HepG2 (cell line): Measurements from ENCODE around the gene SETD1A. TPM values are rescaled to one million over a fixed set of nuclear protein-coding genes. Genes with fewer than 3 reads are reported as not detected.

ENCODE experiments used
- AGO2 ChIP-seq: fragments of 200-400 bp; formaldehyde crosslinking; optimal IDR thresholded peaks from 2 replicates; pipeline ENCODE3; 2017; ENCODE audit warnings: mild to moderate bottlenecking, low read depth, low read length, moderate library complexity
- AHR ChIP-seq: IDR thresholded peaks from 2 replicates; pipeline ENCODE4 v1.6.1; 2018; ENCODE audit warnings: missing genetic modification reagents, missing compliant biosample characterization
- CENPT ChIP-seq: sonication (generic); formaldehyde crosslinking; IDR thresholded peaks from 2 replicates; pipeline ENCODE4 v1.8.0; 2022; ENCODE audit warnings: low read depth, mild to moderate bottlenecking, moderate library complexity, missing genetic modification reagents
- CHCHD3 ChIP-seq: sonication (generic); formaldehyde crosslinking; IDR thresholded peaks from 2 replicates; pipeline ENCODE4 v1.8.0; 2022; ENCODE audit warnings: mild to moderate bottlenecking, missing genetic modification reagents, moderate library complexity
- DZIP1 ChIP-seq: sonication (generic); formaldehyde crosslinking; IDR thresholded peaks from 2 replicates; pipeline ENCODE4 v1.5.0; 2020; ENCODE audit warnings: mild to moderate bottlenecking, missing genetic modification reagents
- FOXO4 ChIP-seq: sonication (generic); formaldehyde crosslinking; conservative IDR thresholded peaks from 2 replicates; pipeline ENCODE4 v1.8.1; 2023; ENCODE audit warnings: missing genetic modification reagents
- GPN1 ChIP-seq: sonication (generic); formaldehyde crosslinking; IDR thresholded peaks from 2 replicates; pipeline ENCODE4 v1.5.1; 2020; ENCODE audit warnings: missing genetic modification reagents, borderline replicate concordance
- PAXIP1 ChIP-seq: sonication (generic); formaldehyde crosslinking; conservative IDR thresholded peaks from 2 replicates; pipeline ENCODE4 v1.4.0; 2020; ENCODE audit warnings: mild to moderate bottlenecking, missing genetic modification reagents, moderate library complexity
- RFXANK ChIP-seq: IDR thresholded peaks from 2 replicates; pipeline ENCODE4 v1.6.1; 2016
- SAP130 ChIP-seq: IDR thresholded peaks from 2 replicates; pipeline ENCODE4 v1.6.1; 2016; ENCODE audit warnings: low read depth
- ZNF124 ChIP-seq: sonication (generic); formaldehyde crosslinking; IDR thresholded peaks from 2 replicates; pipeline ENCODE4 v1.4.0; 2020; ENCODE audit warnings: missing genetic modification reagents
- ZNF180 ChIP-seq: sonication (generic); formaldehyde crosslinking; IDR thresholded peaks from 2 replicates; pipeline ENCODE4 v1.4.0; 2020; ENCODE audit warnings: low read depth, missing genetic modification reagents, borderline replicate concordance
- polyA plus RNA-seq, 8 experiments: library from polyadenylated mRNA; depleted of rRNA in 3 of 8; stranded (reverse) in 7 of 8; unstranded in 1 of 8; fragments of >200 nt; fragmentation: Illumina TruSeq in 4 of 8; extraction: Trizol in 4 of 8; gene quantifications; 2 replicates each; pipeline versions ENCODE4 v1.2.1 to v1.2.3, GENCODE V29; 2011 to 2016; ENCODE audit warnings: low read depth in 4 of 8, missing spikeins in 1 of 8, mixed read lengths in 1 of 8; ENCODE audit not compliant: insufficient read depth in 1 of 8
- total RNA-seq, 5 experiments: library from RNA; depleted of rRNA; stranded (reverse); fragments of >200 nt; fragmentation: Illumina TruSeq; extraction: Trizol; gene quantifications; 2 replicates each; pipeline ENCODE4 v1.2.3, GENCODE V29; 2016; ENCODE audit warnings: low read depth in 1 of 5
- TF ChIP-seq, protein P1 (sequence below), 2 experiments: sonication (generic) in 1 of 2; formaldehyde crosslinking in 1 of 2; IDR thresholded peaks; 2 replicates each; pipeline versions ENCODE4 v1.6.1 to v1.9.0; 2014 to 2022; ENCODE audit warnings: antibody characterized with exemption in 1 of 2, borderline replicate concordance in 1 of 2, inconsistent platforms in 1 of 2, low read depth in 1 of 2, missing genetic modification reagents in 1 of 2

The SETD1A gene
- total and polyA plus RNA-seq, 2 of the 13 experiments (the other 11 are each of a cell fraction or from before 2014, with no cell fraction given), result 3.8 to 5.6 TPM

DNA sequence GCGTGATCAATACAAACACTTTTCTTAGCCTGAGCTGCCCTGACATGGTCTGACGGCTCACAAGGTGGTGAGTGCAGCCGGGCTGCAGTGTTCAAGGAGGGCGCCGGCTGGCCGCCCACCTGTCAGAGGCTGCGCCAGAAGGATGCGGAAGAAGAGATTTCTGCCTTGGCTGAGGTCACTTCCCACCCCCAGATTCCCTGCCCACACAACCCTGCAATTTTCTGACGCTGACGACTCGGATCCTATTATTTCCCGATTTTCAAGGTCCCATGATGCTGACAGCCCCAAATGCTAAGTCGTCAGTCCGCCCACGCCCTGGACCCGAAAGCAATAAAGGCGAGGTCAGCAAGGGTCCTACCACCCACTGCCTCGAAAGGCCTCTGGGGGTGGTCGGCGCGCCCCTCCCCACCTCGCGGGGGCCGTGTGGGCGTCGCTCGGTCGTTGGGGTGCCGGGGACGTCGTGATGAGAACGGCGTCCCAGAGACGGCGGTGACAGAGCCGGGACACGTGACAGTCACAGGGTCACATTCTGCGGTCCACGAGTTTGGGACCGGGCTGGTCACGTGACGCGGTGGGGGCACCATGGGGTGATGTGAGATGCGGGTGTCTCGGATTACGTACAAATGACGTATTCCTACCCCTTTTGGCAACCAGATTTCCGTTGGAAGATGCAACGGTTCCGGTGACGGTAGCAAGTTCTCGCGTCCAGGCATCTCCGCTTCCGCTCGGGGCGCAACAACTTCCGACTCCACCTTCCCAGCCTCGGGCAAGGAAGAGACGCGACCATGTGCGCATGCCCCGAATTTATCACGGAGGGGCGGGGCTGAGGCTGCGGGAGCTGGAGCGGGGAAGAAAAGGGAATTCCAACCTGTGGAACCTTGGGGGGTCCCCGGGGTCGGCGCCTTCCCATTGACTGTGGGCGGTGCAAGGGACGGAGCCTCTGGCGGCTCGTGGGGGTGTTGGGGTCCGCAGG is 75.5 kb downstream of the SETD1A start, which contains the start of gene STX4 (continued):
- TF ChIP-seq PAXIP1 (CRISPR knock-in tag) (peak; percentile 67; the same call in 1 of the 2 replicates), AGO2 (peak; percentile 32), ZNF124 (peak; percentile 82; the same call in 1 of the 2 replicates), FOXO4 (no peak), CENPT (CRISPR knock-in tag) (no peak; the same call in 1 of the 2 replicates), SAP130 (peak; percentile 93), CHCHD3 (peak; percentile 99), AHR (peak; percentile 64; the same call in 1 of the 2 replicates), ZNF180 (CRISPR knock-in tag) (no peak), DZIP1 (CRISPR knock-in tag) (no peak), GPN1 (CRISPR knock-in tag) (peak; percentile 44; the same call in 1 of the 2 replicates), RFXANK (CRISPR knock-in tag) (peak; percentile 68; the same call in 1 of the 2 replicates)
- TF ChIP-seq, protein P1, sequence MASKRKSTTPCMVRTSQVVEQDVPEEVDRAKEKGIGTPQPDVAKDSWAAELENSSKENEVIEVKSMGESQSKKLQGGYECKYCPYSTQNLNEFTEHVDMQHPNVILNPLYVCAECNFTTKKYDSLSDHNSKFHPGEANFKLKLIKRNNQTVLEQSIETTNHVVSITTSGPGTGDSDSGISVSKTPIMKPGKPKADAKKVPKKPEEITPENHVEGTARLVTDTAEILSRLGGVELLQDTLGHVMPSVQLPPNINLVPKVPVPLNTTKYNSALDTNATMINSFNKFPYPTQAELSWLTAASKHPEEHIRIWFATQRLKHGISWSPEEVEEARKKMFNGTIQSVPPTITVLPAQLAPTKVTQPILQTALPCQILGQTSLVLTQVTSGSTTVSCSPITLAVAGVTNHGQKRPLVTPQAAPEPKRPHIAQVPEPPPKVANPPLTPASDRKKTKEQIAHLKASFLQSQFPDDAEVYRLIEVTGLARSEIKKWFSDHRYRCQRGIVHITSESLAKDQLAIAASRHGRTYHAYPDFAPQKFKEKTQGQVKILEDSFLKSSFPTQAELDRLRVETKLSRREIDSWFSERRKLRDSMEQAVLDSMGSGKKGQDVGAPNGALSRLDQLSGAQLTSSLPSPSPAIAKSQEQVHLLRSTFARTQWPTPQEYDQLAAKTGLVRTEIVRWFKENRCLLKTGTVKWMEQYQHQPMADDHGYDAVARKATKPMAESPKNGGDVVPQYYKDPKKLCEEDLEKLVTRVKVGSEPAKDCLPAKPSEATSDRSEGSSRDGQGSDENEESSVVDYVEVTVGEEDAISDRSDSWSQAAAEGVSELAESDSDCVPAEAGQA (IDR thresholded peaks at IDR 0.05; ENCODE audit: low read depth), result peak; percentile 99
- TF ChIP-seq, protein P1 (CRISPR knock-in tag; IDR thresholded peaks at IDR 0.05; ENCODE audit: borderline replicate concordance), result 0 out of 2 replicates have a peak, but pooled peaks have one; percentile 55
